ENCODE measurements around the gene NINJ1. TPM values are rescaled to one million over a fixed set of nuclear protein-coding genes. Genes with fewer than 3 reads are reported as not detected.
"Not testable (repeated sequence)": the region's sequence is repeated elsewhere in the genome, so short reads cannot be mapped to it uniquely, and the experiment has no call there.

The NINJ1 gene
- total and polyA plus RNA-seq, 5 donors from 2014 or later: 68.5 to 144 (median 75.4) TPM

GRCh38 chr9:93155716-93156474 is 21.8 kb upstream of the NINJ1 start:
- H3K9me3 ChIP-seq (ENCODE audit: control insufficient read depth in 2 of 2, low read length in 2 of 2): no peaks in the 10 kb centered on the region
- no peak overlapping the region for H3K4me3 ChIP-seq (ENCODE audit: low read depth, low read length)
- H3K4me3 Mint-ChIP-seq: no peak overlapping the region
- peak overlapping the region in 1 of 3 donors; percentile 39 for H3K27ac Mint-ChIP-seq
- H3K36me3 Mint-ChIP-seq: no peaks in the 10 kb centered on the region
- peaks cover 0 to 18% (median 14%) of the 10 kb centered on the region in 4 donors for H3K4me1 Mint-ChIP-seq
- no peaks in the 10 kb centered on the region for H3K27me3 ChIP-seq (ENCODE audit: control insufficient read depth, insufficient read depth, low read length)
- H3K27ac ChIP-seq (ENCODE audit: insufficient read depth, low read length, poor library complexity, severe bottlenecking): no peak overlapping the region
- DNase-seq (no peak), ATAC-seq (ENCODE audit: low read depth in 2 of 2) (no peak)
- H3K27me3 Mint-ChIP-seq: no peaks in the 10 kb centered on the region
- no peaks in the 10 kb centered on the region for H3K9me3 Mint-ChIP-seq
- no peaks in the 10 kb centered on the region for H3K36me3 ChIP-seq (ENCODE audit: control insufficient read depth, insufficient read depth, low read length)
- peaks cover 8% of the 10 kb centered on the region for H3K4me1 ChIP-seq (ENCODE audit: control insufficient read depth, insufficient read depth, low read length, poor library complexity, severe bottlenecking)

- H3K27ac ChIP-seq (ENCODE audit: insufficient read depth, low read length, poor library complexity, severe bottlenecking): no peak overlapping the region
- Mint-ChIP-seq H3K27ac (peak overlapping the region in 1 of 3 donors; percentile 8), H3K27me3 (no peaks in the 10 kb centered on the region), H3K36me3 (no peaks in the 10 kb centered on the region), H3K4me3 (no peak overlapping the region), H3K4me1 (peaks cover 2 to 18% (median 12%) of the 10 kb centered on the region in 4 donors), H3K9me3 (no peaks in the 10 kb centered on the region)
- no peak for ATAC-seq (ENCODE audit: low read depth in 2 of 2)
- no peaks in the 10 kb centered on the region for H3K27me3 ChIP-seq (ENCODE audit: control insufficient read depth, insufficient read depth, low read length)
- H3K36me3 ChIP-seq (ENCODE audit: control insufficient read depth, insufficient read depth, low read length): no peaks in the 10 kb centered on the region
- H3K4me3 ChIP-seq (ENCODE audit: low read depth, low read length): no peak overlapping the region
- peaks cover 8% of the 10 kb centered on the region for H3K4me1 ChIP-seq (ENCODE audit: control insufficient read depth, insufficient read depth, low read length, poor library complexity, severe bottlenecking)
- no peaks in the 10 kb centered on the region for H3K9me3 ChIP-seq (ENCODE audit: control insufficient read depth in 2 of 2, low read length in 2 of 2)
- peak in 1 of 3 donors; percentile 34 for DNase-seq
Observed at GRCh38 chr9:93154293-93154903, 20.3 kb upstream of the NINJ1 start.

DNA sequence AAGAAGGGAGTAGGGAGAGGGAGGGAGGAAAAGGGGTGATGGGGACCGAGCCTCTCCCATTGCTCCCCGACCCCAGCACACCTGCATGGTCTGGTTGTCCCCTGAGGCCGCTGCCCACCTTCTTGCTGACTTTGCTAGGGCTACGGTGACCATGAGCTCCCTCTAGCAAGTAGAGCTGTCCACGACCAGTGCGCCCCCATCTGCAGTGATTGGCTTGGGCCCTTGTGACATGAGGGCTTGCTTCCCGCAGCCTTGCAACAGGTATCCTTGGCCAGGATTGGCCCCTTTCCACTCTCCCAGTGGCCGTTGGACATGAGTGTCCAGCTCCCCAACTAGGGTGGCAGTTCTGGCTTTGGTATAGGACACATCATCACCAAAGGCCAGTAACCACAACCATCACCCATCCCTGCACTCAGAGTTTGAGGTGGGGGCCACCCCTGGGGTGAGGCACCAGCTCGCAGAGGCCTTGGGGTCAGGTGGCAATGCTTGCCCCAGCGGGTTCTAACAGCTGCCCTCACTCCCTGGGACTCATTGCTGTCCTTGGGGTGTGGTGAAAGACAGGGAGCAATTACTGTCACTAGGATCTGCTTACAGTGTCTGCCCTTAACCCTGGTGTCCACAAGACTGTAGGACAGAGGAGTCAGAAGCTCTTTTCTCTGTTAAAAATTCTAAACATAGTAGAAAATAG is 17.2 kb upstream of the NINJ1 start:
- Histone ChIP-seq H3K27me3 (ENCODE audit: control insufficient read depth, insufficient read depth, low read length) (no peaks in the 10 kb centered on the region), H3K9me3 (ENCODE audit: control insufficient read depth in 2 of 2, low read length in 2 of 2) (peaks cover 0 to 5% of the 10 kb centered on the region in 2 experiments), H3K36me3 (ENCODE audit: control insufficient read depth, insufficient read depth, low read length) (no peaks in the 10 kb centered on the region), H3K27ac (ENCODE audit: insufficient read depth, low read length, poor library complexity, severe bottlenecking) (no peak overlapping the region), H3K4me1 (ENCODE audit: control insufficient read depth, insufficient read depth, low read length, poor library complexity, severe bottlenecking) (peaks cover 5% of the 10 kb centered on the region), H3K4me3 (ENCODE audit: low read depth, low read length) (no peak overlapping the region)
- peaks cover 0 to 4% (median 0%) of the 10 kb centered on the region in 7 donors for H3K9me3 Mint-ChIP-seq
- DNase-seq (no peak), ATAC-seq (ENCODE audit: low read depth in 2 of 2) (no peak)
- no peaks in the 10 kb centered on the region for H3K36me3 Mint-ChIP-seq
- H3K27me3 Mint-ChIP-seq: no peaks in the 10 kb centered on the region
- no peak overlapping the region for H3K4me3 Mint-ChIP-seq
- peak overlapping the region in 1 of 3 donors; percentile 47 for H3K27ac Mint-ChIP-seq
- H3K4me1 Mint-ChIP-seq: peaks cover 9 to 19% (median 16%) of the 10 kb centered on the region in 4 donors

DNA sequence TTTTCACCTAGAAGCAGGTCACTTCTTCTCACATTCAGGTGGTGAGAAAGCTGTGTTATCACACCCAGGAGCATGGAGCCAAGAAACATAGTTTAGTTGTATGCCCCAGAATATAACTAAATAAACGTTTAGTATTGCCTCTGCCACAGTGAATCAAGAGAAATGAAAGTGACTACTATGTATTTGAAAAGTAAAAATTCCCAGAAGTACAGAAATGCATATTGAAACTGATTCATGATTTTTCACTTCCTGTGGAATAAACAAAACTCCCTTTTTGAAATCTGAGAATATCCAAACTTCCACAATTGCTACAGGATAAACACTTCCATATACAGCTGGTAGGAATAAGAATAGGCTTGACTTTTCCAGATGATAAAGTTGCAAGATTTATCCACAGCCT is 15.3 kb upstream of the NINJ1 start:
- H3K36me3 Mint-ChIP-seq: no peaks in the 10 kb centered on the region
- DNase-seq (no peak), ATAC-seq (ENCODE audit: low read depth in 2 of 2) (no peak)
- H3K9me3 Mint-ChIP-seq: peaks cover 0 to 4% (median 0%) of the 10 kb centered on the region in 7 donors
- Histone ChIP-seq H3K27me3 (ENCODE audit: control insufficient read depth, insufficient read depth, low read length) (no peaks in the 10 kb centered on the region), H3K4me1 (ENCODE audit: control insufficient read depth, insufficient read depth, low read length, poor library complexity, severe bottlenecking) (peaks cover 7% of the 10 kb centered on the region), H3K9me3 (ENCODE audit: control insufficient read depth in 2 of 2, low read length in 2 of 2) (peaks cover 0 to 5% of the 10 kb centered on the region in 2 experiments), H3K4me3 (ENCODE audit: low read depth, low read length) (no peak overlapping the region), H3K27ac (ENCODE audit: insufficient read depth, low read length, poor library complexity, severe bottlenecking) (no peak overlapping the region), H3K36me3 (ENCODE audit: control insufficient read depth, insufficient read depth, low read length) (no peaks in the 10 kb centered on the region)
- peak overlapping the region in 2 of 3 donors; percentile 20 for H3K27ac Mint-ChIP-seq
- no peaks in the 10 kb centered on the region for H3K27me3 Mint-ChIP-seq
- H3K4me1 Mint-ChIP-seq: peaks cover 9 to 24% (median 18%) of the 10 kb centered on the region in 4 donors
- no peak overlapping the region for H3K4me3 Mint-ChIP-seq

- H3K4me3 ChIP-seq (ENCODE audit: low read depth, low read length): no peak overlapping the region
- Mint-ChIP-seq H3K4me1 (peaks cover 9 to 31% (median 23%) of the 10 kb centered on the region in 4 donors), H3K27ac (peak overlapping the region in 2 of 3 donors; percentile 8 to 20), H3K9me3 (peaks cover 0 to 4% (median 0%) of the 10 kb centered on the region in 7 donors), H3K4me3 (no peak overlapping the region), H3K27me3 (no peaks in the 10 kb centered on the region), H3K36me3 (no peaks in the 10 kb centered on the region)
- H3K4me1 ChIP-seq (ENCODE audit: control insufficient read depth, insufficient read depth, low read length, poor library complexity, severe bottlenecking): peaks cover 13% of the 10 kb centered on the region
- no peaks in the 10 kb centered on the region for H3K36me3 ChIP-seq (ENCODE audit: control insufficient read depth, insufficient read depth, low read length)
- no peak for ATAC-seq (ENCODE audit: low read depth in 2 of 2)
- H3K27ac ChIP-seq (ENCODE audit: insufficient read depth, low read length, poor library complexity, severe bottlenecking): no peak overlapping the region
- no peaks in the 10 kb centered on the region for H3K27me3 ChIP-seq (ENCODE audit: control insufficient read depth, insufficient read depth, low read length)
- no peak for DNase-seq
- peaks cover 0 to 5% of the 10 kb centered on the region in 2 experiments for H3K9me3 ChIP-seq (ENCODE audit: control insufficient read depth in 2 of 2, low read length in 2 of 2)
Observed at GRCh38 chr9:93148721-93149120, 14.7 kb upstream of the NINJ1 start.

- H3K27me3 Mint-ChIP-seq: no peaks in the 10 kb centered on the region
Observed at GRCh38 chr9:93147632-93148031, 13.6 kb upstream of the NINJ1 start.

DNA sequence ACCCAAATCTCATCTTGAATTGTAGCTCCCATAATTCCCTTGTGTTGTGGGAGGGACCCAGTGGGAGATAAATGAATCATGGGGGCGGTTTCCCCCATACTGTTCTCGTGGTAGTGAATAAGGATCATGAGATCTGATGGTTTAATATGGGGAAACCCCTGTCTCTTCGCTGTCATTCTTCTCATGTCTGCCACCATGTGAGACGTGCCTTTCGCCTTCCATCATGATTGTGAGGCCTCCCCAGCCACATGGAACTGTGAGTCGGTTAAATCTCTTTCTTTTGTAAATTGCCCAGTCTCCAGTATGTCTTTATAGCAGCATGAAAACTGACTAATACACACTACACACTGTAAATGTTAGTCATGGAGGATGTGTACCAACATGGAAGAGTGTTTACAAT is 12.6 kb upstream of the NINJ1 start:
- not testable (repeated sequence) for H3K36me3 Mint-ChIP-seq; ATAC-seq (ENCODE audit: low read depth in 2 of 2); H3K9me3 ChIP-seq (ENCODE audit: control insufficient read depth in 2 of 2, low read length in 2 of 2); H3K4me3 ChIP-seq (ENCODE audit: low read depth, low read length); H3K36me3 ChIP-seq (ENCODE audit: control insufficient read depth, insufficient read depth, low read length); DNase-seq; H3K27me3 Mint-ChIP-seq; H3K27me3 ChIP-seq (ENCODE audit: control insufficient read depth, insufficient read depth, low read length); H3K9me3 Mint-ChIP-seq; H3K27ac ChIP-seq (ENCODE audit: insufficient read depth, low read length, poor library complexity, severe bottlenecking); H3K4me3 Mint-ChIP-seq
- H3K4me1 Mint-ChIP-seq: peaks cover 9 to 47% (median 30%) of the 10 kb centered on the region in 4 donors
- H3K4me1 ChIP-seq (ENCODE audit: control insufficient read depth, insufficient read depth, low read length, poor library complexity, severe bottlenecking): peaks cover 33% of the 10 kb centered on the region
- H3K27ac Mint-ChIP-seq: peak overlapping the region; percentile 69 to 86 (median 76)

More at GRCh38 chr9:93147632-93148031, 13.6 kb upstream of the NINJ1 start:
- peaks cover 0 to 5% of the 10 kb centered on the region in 2 experiments for H3K9me3 ChIP-seq (ENCODE audit: control insufficient read depth in 2 of 2, low read length in 2 of 2)
- Mint-ChIP-seq H3K36me3 (no peaks in the 10 kb centered on the region), H3K4me3 (peak overlapping the region in 1 of 4 donors; percentile 10), H3K9me3 (peaks cover 0 to 4% (median 0%) of the 10 kb centered on the region in 7 donors), H3K4me1 (peaks cover 9 to 38% (median 27%) of the 10 kb centered on the region in 4 donors), H3K27ac (peak overlapping the region; percentile 7 to 48 (median 36))
- H3K4me3 ChIP-seq (ENCODE audit: low read depth, low read length): no peak overlapping the region
- H3K27me3 ChIP-seq (ENCODE audit: control insufficient read depth, insufficient read depth, low read length): no peaks in the 10 kb centered on the region
- ATAC-seq (ENCODE audit: low read depth in 2 of 2): no peak
- H3K27ac ChIP-seq (ENCODE audit: insufficient read depth, low read length, poor library complexity, severe bottlenecking): no peak overlapping the region
- H3K36me3 ChIP-seq (ENCODE audit: control insufficient read depth, insufficient read depth, low read length): no peaks in the 10 kb centered on the region
- peaks cover 24% of the 10 kb centered on the region for H3K4me1 ChIP-seq (ENCODE audit: control insufficient read depth, insufficient read depth, low read length, poor library complexity, severe bottlenecking)
- no peak for DNase-seq
